GM21423 (cell line): Measurements from ENCODE around the gene DNAAF5.
A peak's percentile ranks its signal among the peaks of the same experiment; 100 is the strongest.

Experiments used
- ATAC-seq: cut with Tn5 transposase; IDR thresholded peaks from one replicate; pipeline ENCODE4 v1.9.1; 2021; ENCODE audit warnings: mild to moderate bottlenecking, moderate library complexity; ENCODE audit not compliant: unreplicated experiment

DNAAF5 gene

DNA sequence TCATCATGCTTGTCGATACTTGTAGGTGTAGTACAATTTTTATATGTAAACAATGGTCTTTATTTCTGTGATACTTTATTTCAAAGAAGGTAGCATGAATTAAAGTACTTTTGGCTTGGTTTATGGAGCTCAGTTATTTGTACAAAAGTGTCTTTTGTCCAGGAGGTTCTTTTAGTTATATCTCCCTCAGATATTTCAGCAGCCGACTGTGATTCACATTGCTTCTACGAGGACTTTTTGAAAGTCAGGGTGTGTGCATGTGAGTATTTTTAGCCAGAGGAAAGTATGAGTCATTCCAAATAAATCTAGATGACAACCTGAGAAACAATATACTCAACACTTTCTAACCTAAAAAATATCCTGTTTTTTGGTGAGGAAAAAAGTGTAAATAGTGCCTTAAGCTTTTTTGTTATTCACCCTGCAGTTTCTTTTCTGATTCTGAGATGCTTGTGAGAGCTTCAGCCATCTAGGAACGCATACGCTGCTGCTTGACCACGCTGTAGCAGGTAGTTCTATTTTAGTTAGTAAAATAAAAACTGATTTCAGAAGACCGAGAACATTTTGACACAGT lies 105.2 kb downstream of the DNAAF5 start:
- peak; percentile 63 for ATAC-seq

DNA sequence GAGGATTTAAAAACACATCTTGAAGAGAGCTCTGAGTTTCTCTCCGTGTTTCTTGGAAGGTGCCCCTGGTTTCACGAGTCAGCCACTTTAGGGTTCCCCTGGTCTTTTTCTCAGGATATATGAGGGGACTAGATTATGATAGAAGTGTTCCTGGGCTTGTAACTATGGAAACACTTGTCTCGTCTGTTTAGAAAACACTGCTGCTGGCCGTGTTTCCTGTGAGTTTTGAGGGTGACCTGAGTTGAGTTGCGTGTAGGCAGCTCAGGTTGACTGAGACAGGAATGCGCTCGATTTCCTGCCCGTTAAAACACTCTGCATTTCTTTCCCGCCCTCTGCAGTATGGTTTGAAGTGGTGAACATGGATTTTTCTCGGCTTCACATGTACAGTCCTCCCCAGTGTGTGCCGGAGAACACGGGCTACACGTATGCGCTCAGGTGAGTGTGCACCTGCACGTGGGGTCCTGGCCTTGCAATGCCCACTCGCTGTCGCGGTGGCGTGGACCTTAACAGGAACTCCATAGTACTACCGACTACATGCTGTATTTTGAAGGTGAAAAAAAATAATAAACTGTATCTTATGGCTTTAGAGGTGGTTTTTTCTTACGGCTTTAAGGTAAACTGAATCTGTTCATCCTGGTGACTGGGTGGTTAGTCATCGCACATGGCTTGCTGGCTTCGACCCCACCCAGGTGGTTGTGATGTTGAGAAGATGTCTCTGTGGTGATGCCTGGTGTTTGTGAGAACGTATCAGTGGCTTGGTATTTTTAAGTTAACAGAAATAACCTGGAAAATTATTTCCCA lies 105.9 kb downstream of the DNAAF5 start, which contains the start of gene SUN1:
Gene SUN1 (plus strand): TSS at position 310 of the 801 bp plus-strand sequence. CDS start 49 bp downstream, at position 359.
- ATAC-seq = peak; percentile 34

DNA sequence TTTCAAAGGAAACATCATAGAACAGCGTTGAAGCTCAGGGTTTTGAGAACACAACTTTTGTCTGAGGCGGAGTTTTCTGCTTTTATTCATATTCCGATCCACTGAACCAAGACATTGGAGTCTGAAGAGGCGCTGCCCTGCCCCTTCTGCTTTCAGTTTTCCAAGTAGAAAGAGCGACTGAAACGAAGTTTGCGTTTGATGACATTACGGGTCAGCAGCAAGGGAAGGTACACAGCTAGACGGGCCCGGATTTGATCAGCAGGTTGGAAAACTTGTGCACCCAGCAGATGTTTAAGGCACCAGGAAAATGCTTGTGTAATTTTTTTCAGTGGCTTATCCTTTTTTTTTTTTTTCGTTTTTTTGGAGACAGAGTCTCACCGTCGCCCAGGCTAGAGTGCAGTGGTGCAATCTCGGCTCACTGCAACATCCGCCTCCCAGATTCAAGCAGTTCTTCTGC lies 106.5 kb downstream of the DNAAF5 start:
- no peak for ATAC-seq

DNA sequence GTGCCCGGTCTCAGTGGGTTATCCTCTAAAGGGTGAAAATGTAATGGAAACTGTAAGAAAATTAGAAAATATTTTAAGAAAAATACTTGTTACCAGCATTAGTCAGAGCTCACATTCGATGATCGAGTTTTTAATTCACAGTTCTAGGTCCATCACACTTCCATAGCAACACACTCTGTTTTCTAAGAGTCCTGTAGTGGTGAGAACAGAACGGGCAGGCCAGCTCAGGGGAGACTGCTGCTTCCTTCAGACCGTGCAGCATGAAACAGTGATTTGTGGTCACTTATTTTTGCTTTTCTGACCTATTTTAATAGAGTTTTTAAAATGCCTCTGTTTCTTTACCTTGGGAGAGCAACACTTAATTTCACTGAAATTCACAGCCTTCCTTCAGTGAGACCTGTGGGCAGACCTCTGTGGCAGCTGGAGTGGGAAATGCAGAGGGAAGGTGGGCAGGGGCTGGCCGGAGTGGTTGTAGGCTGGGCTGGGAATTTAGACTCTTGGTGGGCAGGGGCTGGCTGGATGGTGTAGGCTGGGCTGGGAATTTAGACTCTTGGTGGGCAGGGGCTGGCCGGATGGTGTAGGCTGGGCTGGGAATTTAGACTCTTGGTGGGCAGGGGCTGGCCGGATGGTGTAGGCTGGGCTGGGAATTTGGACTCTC lies 107.2 kb downstream of the DNAAF5 start:
- ATAC-seq = no peak

DNA sequence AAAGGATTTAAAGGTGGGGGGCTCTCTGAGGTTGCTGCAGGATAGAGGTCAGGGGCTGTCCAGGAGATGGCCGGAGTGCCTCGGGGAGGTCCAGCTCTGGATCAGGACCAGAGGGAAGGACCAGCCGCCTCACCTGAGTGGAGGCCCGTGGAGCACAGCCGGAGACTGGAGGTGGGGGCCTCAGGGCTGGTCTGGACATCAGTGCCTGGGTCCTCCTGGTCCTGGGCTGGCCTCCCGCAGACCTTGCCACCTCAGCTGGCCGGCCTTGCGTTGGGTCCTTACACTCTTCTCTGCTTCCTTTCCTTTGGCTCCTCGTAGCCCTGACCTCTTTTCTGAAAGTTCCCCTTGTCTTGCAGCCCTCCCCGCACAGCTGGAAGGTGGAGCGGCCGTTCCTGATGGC lies 107.8 kb downstream of the DNAAF5 start:
- no peak for ATAC-seq

DNA sequence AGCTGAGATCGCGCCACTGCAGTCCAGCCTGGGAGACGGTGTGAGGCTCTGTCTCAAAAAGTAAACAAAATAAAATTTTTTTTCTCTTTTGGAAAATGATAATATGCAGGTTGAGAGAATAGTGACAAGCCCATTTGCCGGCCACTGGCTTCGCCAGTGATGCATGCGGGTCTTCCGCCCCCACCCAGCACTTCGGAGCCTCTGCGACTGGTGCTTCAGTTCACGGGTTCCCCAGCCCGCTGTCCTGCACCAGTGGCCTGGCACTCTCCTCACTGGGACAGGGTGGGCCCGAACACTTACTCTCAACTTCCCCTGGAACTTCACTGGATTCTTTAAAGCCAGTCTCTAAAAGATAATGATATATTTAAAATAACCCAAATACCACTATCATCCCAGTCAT lies 108.5 kb downstream of the DNAAF5 start:
- ATAC-seq = no peak

DNA sequence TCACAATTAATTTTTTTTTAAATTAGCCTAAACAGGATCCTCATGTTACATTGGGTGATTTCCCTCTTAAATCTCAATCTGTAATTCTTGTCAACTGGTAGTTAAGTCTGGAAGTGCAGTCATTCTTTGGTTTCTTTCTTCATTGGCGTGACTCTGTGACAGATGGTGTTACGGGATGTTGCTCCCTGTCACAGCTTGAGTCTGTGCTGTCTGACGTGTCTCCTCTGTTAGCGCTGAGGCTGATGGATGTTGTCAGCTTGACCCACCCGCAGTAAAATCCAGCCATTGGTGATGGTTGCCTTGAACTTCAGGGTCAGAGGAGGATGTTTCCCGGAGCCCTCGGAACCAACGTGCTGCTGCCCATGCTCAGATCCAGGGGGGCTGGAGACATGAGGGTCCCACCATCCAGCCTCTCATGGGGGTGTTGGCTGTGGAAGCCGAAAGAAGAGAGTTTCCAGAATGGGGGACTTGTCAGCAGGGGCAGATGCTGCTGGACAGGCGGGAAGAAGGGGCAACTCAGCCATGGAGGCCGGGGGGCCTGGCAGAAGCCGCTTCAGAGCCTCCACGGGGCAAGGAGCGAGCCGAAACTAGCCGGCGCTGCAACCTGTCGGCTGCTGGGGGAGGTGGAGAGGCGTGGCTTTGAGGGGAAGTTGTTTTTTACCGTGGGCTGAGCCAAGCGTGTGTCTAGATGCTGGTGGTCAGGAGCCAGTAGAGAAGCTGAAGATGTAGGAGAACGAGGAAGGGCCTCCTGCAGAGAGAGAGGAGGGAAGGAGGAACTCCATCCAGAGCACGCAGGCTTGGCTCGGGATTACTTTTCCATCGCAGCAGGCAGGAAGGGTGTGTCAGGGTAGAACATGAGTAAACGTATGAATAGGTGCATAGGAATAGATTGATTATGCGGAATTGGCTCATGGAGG lies 109.2 kb downstream of the DNAAF5 start:
- ATAC-seq = no peak
